ENCODE data around the gene PHF2.

Gene PHF2

DNA sequence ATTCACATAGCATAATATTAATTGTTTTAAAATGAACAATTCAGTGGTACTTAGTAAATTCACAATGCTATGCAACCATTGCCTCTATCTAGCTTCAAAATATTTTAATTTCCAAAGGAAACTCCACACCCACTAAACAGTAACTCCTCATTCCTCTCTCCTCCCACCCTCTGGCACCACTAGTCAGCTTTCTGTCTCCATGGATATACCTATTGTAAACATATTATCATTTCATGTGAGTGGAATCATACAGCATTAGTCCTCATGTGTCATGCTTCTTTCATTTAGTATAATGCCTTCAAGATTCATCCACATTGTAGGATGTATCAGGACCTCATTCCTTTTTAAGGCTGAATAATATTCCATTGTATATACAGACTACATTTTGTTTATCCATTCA, 48.6 kb downstream of the PHF2 start:
- TF ChIP-seq POLR2AphosphoS5 (IDR thresholded peaks at IDR 0.05; ENCODE audit: low read depth) (no peak), SPI1 (IDR thresholded peaks at IDR 0.05; ENCODE audit: borderline replicate concordance, low read depth) (no peak), GABPA (IDR thresholded peaks at IDR 0.05; ENCODE audit: low read depth) (no peak)
- TF ChIP-seq, protein P1, sequence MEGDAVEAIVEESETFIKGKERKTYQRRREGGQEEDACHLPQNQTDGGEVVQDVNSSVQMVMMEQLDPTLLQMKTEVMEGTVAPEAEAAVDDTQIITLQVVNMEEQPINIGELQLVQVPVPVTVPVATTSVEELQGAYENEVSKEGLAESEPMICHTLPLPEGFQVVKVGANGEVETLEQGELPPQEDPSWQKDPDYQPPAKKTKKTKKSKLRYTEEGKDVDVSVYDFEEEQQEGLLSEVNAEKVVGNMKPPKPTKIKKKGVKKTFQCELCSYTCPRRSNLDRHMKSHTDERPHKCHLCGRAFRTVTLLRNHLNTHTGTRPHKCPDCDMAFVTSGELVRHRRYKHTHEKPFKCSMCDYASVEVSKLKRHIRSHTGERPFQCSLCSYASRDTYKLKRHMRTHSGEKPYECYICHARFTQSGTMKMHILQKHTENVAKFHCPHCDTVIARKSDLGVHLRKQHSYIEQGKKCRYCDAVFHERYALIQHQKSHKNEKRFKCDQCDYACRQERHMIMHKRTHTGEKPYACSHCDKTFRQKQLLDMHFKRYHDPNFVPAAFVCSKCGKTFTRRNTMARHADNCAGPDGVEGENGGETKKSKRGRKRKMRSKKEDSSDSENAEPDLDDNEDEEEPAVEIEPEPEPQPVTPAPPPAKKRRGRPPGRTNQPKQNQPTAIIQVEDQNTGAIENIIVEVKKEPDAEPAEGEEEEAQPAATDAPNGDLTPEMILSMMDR (IDR thresholded peaks at IDR 0.05; ENCODE audit: insufficient read depth, low read length): no peak
- TF ChIP-seq, protein P2, sequence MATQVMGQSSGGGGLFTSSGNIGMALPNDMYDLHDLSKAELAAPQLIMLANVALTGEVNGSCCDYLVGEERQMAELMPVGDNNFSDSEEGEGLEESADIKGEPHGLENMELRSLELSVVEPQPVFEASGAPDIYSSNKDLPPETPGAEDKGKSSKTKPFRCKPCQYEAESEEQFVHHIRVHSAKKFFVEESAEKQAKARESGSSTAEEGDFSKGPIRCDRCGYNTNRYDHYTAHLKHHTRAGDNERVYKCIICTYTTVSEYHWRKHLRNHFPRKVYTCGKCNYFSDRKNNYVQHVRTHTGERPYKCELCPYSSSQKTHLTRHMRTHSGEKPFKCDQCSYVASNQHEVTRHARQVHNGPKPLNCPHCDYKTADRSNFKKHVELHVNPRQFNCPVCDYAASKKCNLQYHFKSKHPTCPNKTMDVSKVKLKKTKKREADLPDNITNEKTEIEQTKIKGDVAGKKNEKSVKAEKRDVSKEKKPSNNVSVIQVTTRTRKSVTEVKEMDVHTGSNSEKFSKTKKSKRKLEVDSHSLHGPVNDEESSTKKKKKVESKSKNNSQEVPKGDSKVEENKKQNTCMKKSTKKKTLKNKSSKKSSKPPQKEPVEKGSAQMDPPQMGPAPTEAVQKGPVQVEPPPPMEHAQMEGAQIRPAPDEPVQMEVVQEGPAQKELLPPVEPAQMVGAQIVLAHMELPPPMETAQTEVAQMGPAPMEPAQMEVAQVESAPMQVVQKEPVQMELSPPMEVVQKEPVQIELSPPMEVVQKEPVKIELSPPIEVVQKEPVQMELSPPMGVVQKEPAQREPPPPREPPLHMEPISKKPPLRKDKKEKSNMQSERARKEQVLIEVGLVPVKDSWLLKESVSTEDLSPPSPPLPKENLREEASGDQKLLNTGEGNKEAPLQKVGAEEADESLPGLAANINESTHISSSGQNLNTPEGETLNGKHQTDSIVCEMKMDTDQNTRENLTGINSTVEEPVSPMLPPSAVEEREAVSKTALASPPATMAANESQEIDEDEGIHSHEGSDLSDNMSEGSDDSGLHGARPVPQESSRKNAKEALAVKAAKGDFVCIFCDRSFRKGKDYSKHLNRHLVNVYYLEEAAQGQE (IDR thresholded peaks at IDR 0.05; ENCODE audit: insufficient replicate concordance, low read depth): no peak
- H3K27ac ChIP-seq (replicated peaks): no peak overlapping the region
- H3K27me3 ChIP-seq (ENCODE audit: insufficient read depth, poor library complexity, severe bottlenecking): no peaks in the 10 kb centered on the region
- DNase-seq (ENCODE audit: low read depth in 1 of 2, low spot score in 1 of 2): no peak
- no peak overlapping the region for H3K4me3 ChIP-seq (replicated peaks; ENCODE audit: insufficient read depth, low read length)

DNA sequence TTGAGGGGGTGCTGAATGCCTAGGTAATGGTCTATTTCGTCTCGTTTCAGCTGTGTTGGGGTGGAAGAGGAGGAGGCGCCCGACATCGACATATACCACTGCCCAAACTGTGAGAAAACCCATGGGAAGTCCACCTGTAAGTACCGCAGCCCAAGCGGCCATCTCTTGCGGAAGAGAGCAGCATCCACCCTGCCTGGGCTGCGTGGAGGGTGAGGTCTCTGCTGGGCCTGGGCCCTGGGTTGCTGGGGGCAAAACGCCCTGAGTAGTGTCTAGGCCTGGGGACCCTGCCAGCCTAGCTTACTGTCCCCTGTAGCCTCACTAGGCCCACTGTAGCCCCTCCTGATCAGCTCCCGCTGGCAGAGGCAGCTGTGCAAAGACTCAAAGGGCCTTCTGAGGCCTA, 53.5 kb downstream of the PHF2 start:
- Histone ChIP-seq H3K27ac (replicated peaks) (no peak overlapping the region), H3K27me3 (ENCODE audit: insufficient read depth, poor library complexity, severe bottlenecking) (no peaks in the 10 kb centered on the region), H3K4me3 (replicated peaks; ENCODE audit: insufficient read depth, low read length) (no peak overlapping the region)
- TF ChIP-seq, protein P2 (IDR thresholded peaks at IDR 0.05; ENCODE audit: insufficient replicate concordance, low read depth): no peak
- TF ChIP-seq GABPA (IDR thresholded peaks at IDR 0.05; ENCODE audit: low read depth): no peak
- TF ChIP-seq POLR2AphosphoS5 (IDR thresholded peaks at IDR 0.05; ENCODE audit: low read depth): no peak
- TF ChIP-seq SPI1 (IDR thresholded peaks at IDR 0.05; ENCODE audit: borderline replicate concordance, low read depth): no peak
- TF ChIP-seq, protein P1 (IDR thresholded peaks at IDR 0.05; ENCODE audit: insufficient read depth, low read length): no peak
- no peak for DNase-seq (ENCODE audit: low read depth in 1 of 2, low spot score in 1 of 2)

DNA sequence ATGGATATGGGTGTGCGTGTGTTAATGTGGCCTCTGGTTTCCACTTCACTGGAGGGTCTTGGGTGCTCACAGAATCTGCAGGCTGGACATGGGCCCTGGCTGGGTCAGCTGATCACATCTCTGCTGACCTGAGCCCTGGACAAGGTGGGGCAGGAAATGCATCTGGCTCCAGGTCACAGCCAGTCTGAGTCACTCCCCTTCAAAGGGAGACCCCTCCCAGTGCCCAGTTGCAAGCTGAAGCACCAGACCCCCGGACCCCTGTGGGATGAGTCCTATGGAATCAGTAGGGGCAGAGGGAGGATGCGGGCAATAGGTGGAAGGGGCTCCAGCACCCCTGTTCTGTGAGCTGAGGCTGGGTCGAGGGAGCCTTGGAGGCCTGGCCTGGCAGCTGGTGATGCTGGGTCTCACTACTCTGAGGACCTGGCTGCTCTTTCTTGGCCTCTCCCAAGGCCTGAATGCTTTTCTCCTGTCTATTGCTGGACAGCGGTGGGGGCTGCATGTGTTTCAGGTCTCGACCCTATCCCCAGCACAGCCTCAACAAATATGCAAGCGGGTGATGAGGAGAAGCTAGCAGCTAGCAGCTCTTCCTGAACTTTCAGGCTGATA, 54.5 kb downstream of the PHF2 start:
- Histone ChIP-seq H3K27me3 (ENCODE audit: insufficient read depth, poor library complexity, severe bottlenecking) (no peaks in the 10 kb centered on the region), H3K27ac (replicated peaks) (no peak overlapping the region), H3K4me3 (replicated peaks; ENCODE audit: insufficient read depth, low read length) (no peak overlapping the region)
- TF ChIP-seq, protein P1 (IDR thresholded peaks at IDR 0.05; ENCODE audit: insufficient read depth, low read length): no peak
- TF ChIP-seq, protein P2 (IDR thresholded peaks at IDR 0.05; ENCODE audit: insufficient replicate concordance, low read depth): no peak
- no peak for TF ChIP-seq POLR2AphosphoS5 (IDR thresholded peaks at IDR 0.05; ENCODE audit: low read depth)
- TF ChIP-seq GABPA (IDR thresholded peaks at IDR 0.05; ENCODE audit: low read depth): no peak
- TF ChIP-seq SPI1 (IDR thresholded peaks at IDR 0.05; ENCODE audit: borderline replicate concordance, low read depth): no peak
- no peak for DNase-seq (ENCODE audit: low read depth in 1 of 2, low spot score in 1 of 2)
